Endothelial cell of umbilical vein (primary cell): ENCODE measurements around the gene TNN. TPM values are rescaled to one million over a fixed set of nuclear protein-coding genes. Genes with fewer than 3 reads are reported as not detected.

Experiments used
- BruUV-seq: library from RNA; stranded (reverse); fragments of 400-500 nt; replicated peaks from 2 replicates; lab custom pipeline; 2021; lab: Mats Ljungman, UMichigan
- CTCF ChIA-PET: fragments of 300-600, 350-600 bp; sonication (Branson Sonifier 250); formaldehyde crosslinking; loops from one replicate; lab custom pipeline; 2021; ENCODE audit warnings: antibody characterized with exemption, inconsistent platforms; lab: Charles Lee
- POLR2A ChIA-PET: fragments of 300-600, 350-600 bp; sonication (Branson Sonifier 250); formaldehyde crosslinking; loops from one replicate; lab custom pipeline; 2021; ENCODE audit warnings: antibody characterized with exemption, inconsistent platforms; lab: Charles Lee
- DNase-seq: peaks from one replicate; pipeline ENCODE4 v3.0.0-alpha.2; 2011; ENCODE audit warnings: low read depth, low spot score
- FAIRE-seq: peaks from 2 replicates; lab custom pipeline; 2011; peaks lifted over from hg19 to GRCh38; lab: Jason Lieb, UNC
- H2AFZ ChIP-seq: 2 replicates; pipeline ENCODE4 v1.6.0; 2012; ENCODE audit warnings: low read depth, low read length, control low read depth, inconsistent platforms
- H3K27ac ChIP-seq: 2 replicates; pipeline ENCODE4 v1.5.1; 2011; ENCODE audit warnings: low read depth, mild to moderate bottlenecking, control low read depth, low read length, moderate library complexity; ENCODE audit not compliant: insufficient read depth
- H3K27me3 ChIP-seq, 2 experiments: 2 replicates each; pipeline versions ENCODE4 v1.6.0 to v1.6.1; 2011; ENCODE audit warnings: low read length in 2 of 2, mixed read lengths in 1 of 2; ENCODE audit not compliant: control insufficient read depth in 2 of 2, insufficient read depth in 2 of 2
- H3K36me3 ChIP-seq, 2 experiments: 2 replicates in 1 of 2; 3 replicates in 1 of 2; pipeline ENCODE4 v1.5.1; 2011; ENCODE audit warnings: low read length in 2 of 2, mild to moderate bottlenecking in 1 of 2, moderate library complexity in 1 of 2; ENCODE audit not compliant: control insufficient read depth in 2 of 2, insufficient read depth in 2 of 2; ENCODE audit errors: extremely low read depth in 1 of 2
- H3K4me1 ChIP-seq: 3 replicates; pipeline ENCODE4 v1.5.1; 2011; ENCODE audit warnings: mild to moderate bottlenecking, low read length; ENCODE audit not compliant: control insufficient read depth, insufficient read depth; ENCODE audit errors: extremely low read depth
- H3K4me2 ChIP-seq: 2 replicates; pipeline ENCODE4 v1.6.1; 2011; ENCODE audit warnings: low read length, control low read depth, mixed read lengths; ENCODE audit not compliant: insufficient read depth
- H3K4me3 ChIP-seq, 3 experiments: fragments of 200-600 bp in 1 of 3; sonication (generic), shearing (Covaris generic) in 1 of 3; replicated peaks in 1 of 3; 2 replicates each; pipeline ENCODE4 v1.5.1; 2011 to 2016; ENCODE audit warnings: control low read depth in 3 of 3, low read length in 3 of 3, mild to moderate bottlenecking in 2 of 3, inconsistent platforms in 1 of 3, low read depth in 1 of 3, moderate library complexity in 1 of 3; ENCODE audit not compliant: insufficient read depth in 1 of 3
- H3K79me2 ChIP-seq: 2 replicates; pipeline ENCODE4 v1.6.0; 2012; ENCODE audit warnings: low read length, inconsistent platforms; ENCODE audit not compliant: control insufficient read depth, insufficient read depth
- H3K9ac ChIP-seq: replicated peaks from 2 replicates; pipeline ENCODE3; 2011; ENCODE audit warnings: low read length, control low read depth; ENCODE audit not compliant: insufficient read depth; ENCODE audit errors: extremely low read depth
- H3K9me1 ChIP-seq: replicated peaks from 3 replicates; pipeline ENCODE4 v1.6.0; 2011; ENCODE audit warnings: mild to moderate bottlenecking, low read length; ENCODE audit not compliant: control insufficient read depth, insufficient read depth; ENCODE audit errors: extremely low read depth
- H3K9me3 ChIP-seq: replicated peaks from 2 replicates; pipeline ENCODE4 v1.5.1; 2012; ENCODE audit warnings: low read length, inconsistent platforms; ENCODE audit not compliant: control insufficient read depth, insufficient read depth
- H4K20me1 ChIP-seq: replicated peaks from 2 replicates; pipeline ENCODE3; 2011; ENCODE audit warnings: mild to moderate bottlenecking, low read length; ENCODE audit not compliant: control insufficient read depth, insufficient read depth; ENCODE audit errors: extremely low read depth
- EZH2 ChIP-seq: IDR thresholded peaks from 2 replicates; pipeline ENCODE4 v1.6.1; 2012; ENCODE audit warnings: borderline replicate concordance, low read depth, mild to moderate bottlenecking, moderate library complexity, low read length, inconsistent platforms; ENCODE audit not compliant: severe bottlenecking
- FOS ChIP-seq: IDR thresholded peaks from 2 replicates; pipeline ENCODE4 v1.6.1; 2011; ENCODE audit warnings: mild to moderate bottlenecking, low read length, moderate library complexity, borderline replicate concordance; ENCODE audit not compliant: insufficient read depth
- GATA2 ChIP-seq: IDR thresholded peaks from 2 replicates; pipeline ENCODE4 v1.7.0; 2011; ENCODE audit warnings: low read depth, mild to moderate bottlenecking, moderate library complexity, mixed read lengths, low read length; ENCODE audit not compliant: insufficient read length, insufficient read depth
- JUN ChIP-seq: IDR thresholded peaks from 2 replicates; pipeline ENCODE4 v1.6.1; 2011; ENCODE audit warnings: borderline replicate concordance, low read depth; ENCODE audit not compliant: insufficient read length, insufficient read depth
- MYC ChIP-seq: IDR thresholded peaks from one replicate; pipeline ENCODE4 v1.6.1; 2011; ENCODE audit warnings: mild to moderate bottlenecking, low read depth, low read length
- POLR2A ChIP-seq: IDR thresholded peaks from 2 replicates; pipeline ENCODE4 v1.6.1; 2012; ENCODE audit warnings: low read depth, mild to moderate bottlenecking, control low read depth, low read length
- POLR2AphosphoS5 ChIP-seq: IDR thresholded peaks from 2 replicates; pipeline ENCODE4 v1.6.1; 2012; ENCODE audit warnings: low read depth, mild to moderate bottlenecking, control low read depth, low read length, moderate library complexity; ENCODE audit not compliant: insufficient read depth
- dilution Hi-C: fragments of 300-500 bp; cut with MboI; formaldehyde crosslinking; loops from one replicate; pipeline ENCODE4 v1.15.0; 2019; ENCODE audit warnings: low sequenced_read_pairs; ENCODE audit not compliant: extremely low pct_ligation_motif_present
- intact Hi-C: fragments of 100-400 bp; cut with micrococcal nuclease; formaldehyde crosslinking; loops from one replicate; pipeline ENCODE4 v1.10.0; 2022
- polyA plus RNA-seq, 4 experiments: library from polyadenylated mRNA; depleted of rRNA in 3 of 4; stranded (reverse) in 3 of 4; unstranded in 1 of 4; fragments of >200 nt; gene quantifications; 2 replicates each; pipeline versions ENCODE4 v1.2.1 to v1.2.3, GENCODE V29; 2011 to 2012; ENCODE audit warnings: missing spikeins in 1 of 4
- total RNA-seq: library from RNA; stranded (reverse); gene quantifications from 2 replicates; pipeline ENCODE4 v1.2.3, GENCODE V29; 2021
- TF ChIP-seq, protein P1 (sequence below), 2 donors: IDR thresholded peaks; 1 replicate in 1 of 2; 2 replicates in 1 of 2; pipeline ENCODE4 v1.5.1; 2011; ENCODE audit warnings: low read length in 2 of 2, mild to moderate bottlenecking in 2 of 2, moderate library complexity in 2 of 2, control low read depth in 1 of 2, inconsistent platforms in 1 of 2, low read depth in 1 of 2; ENCODE audit not compliant: insufficient read depth in 1 of 2; ENCODE audit errors: extremely low read depth in 1 of 2
- TF ChIP-seq, protein P2 (sequence below): IDR thresholded peaks from 2 replicates; pipeline ENCODE4 v1.6.1; 2011; ENCODE audit not compliant: insufficient read depth, insufficient read length

Gene TNN
- total and polyA plus RNA-seq, 2 donors (not counting 3 experiments of a cell fraction or from before 2014, with no cell fraction given), result not detected

DNA sequence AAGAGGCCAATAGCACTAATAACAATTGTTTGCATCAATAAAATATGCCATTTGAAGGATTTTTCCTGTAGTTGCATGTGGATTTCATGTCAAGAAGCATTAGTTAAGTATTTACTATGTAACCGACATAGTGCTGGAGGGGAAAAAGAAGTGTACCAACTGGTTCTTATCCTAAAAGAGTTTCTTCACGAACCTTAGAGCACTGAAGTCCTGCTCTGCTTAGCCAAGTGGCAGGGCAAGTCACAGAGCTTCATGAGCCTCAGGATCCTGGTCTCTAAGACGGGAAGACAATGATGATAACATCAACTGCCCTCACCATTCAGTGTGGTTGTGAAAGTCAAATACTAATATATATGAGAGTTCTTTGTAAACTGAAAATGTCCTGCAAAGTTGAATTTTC is 110.8 kb downstream of the TNN start:
- no peak overlapping the region for H3K4me2 ChIP-seq
- dilution Hi-C loops (no loop called here), intact Hi-C loops (no loop called here)
- no peaks in the 10 kb centered on the region for H3K9me1 ChIP-seq
- no TSS peak for BruUV-seq
- no peak for FAIRE-seq
- no peak overlapping the region for H2AFZ ChIP-seq
- no peak overlapping the region for H3K4me3 ChIP-seq
- no peak overlapping the region for H3K9ac ChIP-seq
- H3K4me1 ChIP-seq, result no peaks in the 10 kb centered on the region
- no peaks in the 10 kb centered on the region for H3K79me2 ChIP-seq
- ChIA-PET POLR2A (no interaction called here), CTCF (interaction anchor here (2.3 kb wide), 1 partner anchor 24 kb away, joined by 6 read pairs; no protein-coding TSS in a partner anchor)
- H3K36me3 ChIP-seq, result no peaks in the 10 kb centered on the region
- no peak overlapping the region for H3K27ac ChIP-seq
- no peak for DNase-seq
- TF ChIP-seq, protein P1, sequence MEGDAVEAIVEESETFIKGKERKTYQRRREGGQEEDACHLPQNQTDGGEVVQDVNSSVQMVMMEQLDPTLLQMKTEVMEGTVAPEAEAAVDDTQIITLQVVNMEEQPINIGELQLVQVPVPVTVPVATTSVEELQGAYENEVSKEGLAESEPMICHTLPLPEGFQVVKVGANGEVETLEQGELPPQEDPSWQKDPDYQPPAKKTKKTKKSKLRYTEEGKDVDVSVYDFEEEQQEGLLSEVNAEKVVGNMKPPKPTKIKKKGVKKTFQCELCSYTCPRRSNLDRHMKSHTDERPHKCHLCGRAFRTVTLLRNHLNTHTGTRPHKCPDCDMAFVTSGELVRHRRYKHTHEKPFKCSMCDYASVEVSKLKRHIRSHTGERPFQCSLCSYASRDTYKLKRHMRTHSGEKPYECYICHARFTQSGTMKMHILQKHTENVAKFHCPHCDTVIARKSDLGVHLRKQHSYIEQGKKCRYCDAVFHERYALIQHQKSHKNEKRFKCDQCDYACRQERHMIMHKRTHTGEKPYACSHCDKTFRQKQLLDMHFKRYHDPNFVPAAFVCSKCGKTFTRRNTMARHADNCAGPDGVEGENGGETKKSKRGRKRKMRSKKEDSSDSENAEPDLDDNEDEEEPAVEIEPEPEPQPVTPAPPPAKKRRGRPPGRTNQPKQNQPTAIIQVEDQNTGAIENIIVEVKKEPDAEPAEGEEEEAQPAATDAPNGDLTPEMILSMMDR (IDR thresholded peaks at IDR 0.05; ENCODE audit: extremely low read depth in 1 of 2, insufficient read depth in 1 of 2, low read depth in 1 of 2, low read length in 2 of 2), result no peak
- TF ChIP-seq JUN (no peak), EZH2 (no peak), POLR2A (no peak), GATA2 (no peak), POLR2AphosphoS5 (no peak), FOS (no peak), MYC (no peak)
- TF ChIP-seq, protein P2, sequence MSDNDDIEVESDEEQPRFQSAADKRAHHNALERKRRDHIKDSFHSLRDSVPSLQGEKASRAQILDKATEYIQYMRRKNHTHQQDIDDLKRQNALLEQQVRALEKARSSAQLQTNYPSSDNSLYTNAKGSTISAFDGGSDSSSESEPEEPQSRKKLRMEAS, result no peak
- H3K27me3 ChIP-seq, result no peaks in the 10 kb centered on the region
- no peaks in the 10 kb centered on the region for H3K9me3 ChIP-seq
- H4K20me1 ChIP-seq, result no peaks in the 10 kb centered on the region
